HG03039 (cell line): ENCODE measurements around the gene TIMM17B.
A peak's percentile ranks its signal among the peaks of the same experiment; 100 is the strongest.

Source experiments
- ATAC-seq: cut with Tn5 transposase; IDR thresholded peaks from one replicate; pipeline ENCODE4 v1.9.1; 2021; ENCODE audit warnings: mild to moderate bottlenecking, moderate library complexity; ENCODE audit not compliant: unreplicated experiment

TIMM17B gene

DNA sequence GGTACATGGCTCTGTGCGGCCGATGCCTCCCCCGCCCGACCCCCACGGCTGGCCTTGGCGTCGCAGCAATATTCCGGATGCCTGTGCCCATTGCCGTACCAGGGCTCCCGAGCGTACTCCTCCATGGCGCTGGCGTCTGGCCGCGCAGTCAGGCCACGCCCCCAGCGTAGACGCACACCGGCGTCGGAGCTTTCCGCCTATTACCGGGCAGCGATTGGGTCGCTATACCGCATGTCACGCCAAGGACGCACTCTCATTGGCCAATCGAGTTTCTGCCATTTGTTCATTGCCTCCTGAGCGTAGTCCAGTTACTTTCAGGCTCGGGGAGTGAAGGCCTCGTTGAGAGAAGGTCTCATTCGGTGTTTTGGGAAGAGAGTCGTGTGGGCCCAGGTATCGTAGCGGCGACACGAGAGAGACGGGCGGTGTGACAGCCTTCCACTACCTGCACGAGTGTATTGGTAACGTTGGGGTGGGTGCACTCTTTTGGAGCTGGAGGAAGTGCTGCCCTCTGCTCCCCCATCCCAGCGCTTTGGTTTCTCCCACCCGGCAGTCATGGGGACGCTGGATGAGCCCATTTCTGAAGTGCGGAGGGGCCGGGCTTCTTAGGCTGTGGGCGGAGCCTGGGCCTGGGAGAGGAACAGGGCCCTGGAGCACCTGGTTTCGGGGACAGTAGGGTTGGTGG, at the start of gene TIMM17B, which contains the start of gene PQBP1:
Gene TIMM17B, minus strand, starts transcription at position 144 of the 682 bp plus-strand sequence. Its CDS starts 19 bp downstream, at position 125.
Gene PQBP1, plus strand, starts transcription at position 306 of the 682 bp plus-strand sequence. CDS start 580 bp downstream, outside the sequence.
- ATAC-seq: peak; percentile 88

DNA sequence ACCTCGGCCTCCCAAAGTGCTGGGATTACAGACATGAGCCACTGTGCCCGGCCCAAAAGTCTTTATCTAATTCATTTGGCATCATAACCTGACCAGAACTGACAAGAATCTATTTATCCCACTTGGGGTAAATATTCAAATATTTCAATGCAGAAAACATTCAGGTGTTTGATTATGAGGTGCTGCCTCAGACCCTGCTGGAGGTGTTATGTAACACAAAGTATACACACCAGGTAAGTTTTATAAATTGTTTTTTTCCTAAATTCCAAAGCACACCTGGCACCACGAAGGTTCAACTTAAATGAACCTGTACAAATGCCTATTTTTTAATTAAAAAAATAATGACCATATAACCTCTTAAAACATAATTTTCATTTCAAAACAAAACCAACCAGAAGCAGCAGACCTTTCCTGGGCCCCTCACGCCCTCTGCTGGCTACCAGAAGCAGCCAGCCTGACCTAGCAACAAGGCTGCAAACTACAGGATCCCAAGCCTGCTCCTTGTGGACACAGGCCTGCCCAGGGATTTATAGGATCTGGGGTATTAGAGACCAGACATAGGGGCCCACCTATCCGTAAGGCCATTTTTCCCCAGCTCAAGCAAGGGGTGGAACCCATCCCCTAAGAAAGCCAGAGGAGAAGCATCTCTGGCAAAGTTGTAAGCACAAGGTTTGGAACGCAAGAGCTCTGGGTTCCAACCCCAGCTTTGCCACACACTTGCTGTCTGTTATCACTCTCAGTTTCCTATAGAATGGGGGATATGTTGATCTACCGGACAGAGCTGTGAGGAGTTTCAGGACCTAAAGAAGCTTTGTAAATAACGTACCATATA, 48.2 kb upstream of the TIMM17B start:
- no peak for ATAC-seq

GRCh38 chrX:48942895-48943294, 45.3 kb upstream of the TIMM17B start:
- no peak for ATAC-seq

DNA sequence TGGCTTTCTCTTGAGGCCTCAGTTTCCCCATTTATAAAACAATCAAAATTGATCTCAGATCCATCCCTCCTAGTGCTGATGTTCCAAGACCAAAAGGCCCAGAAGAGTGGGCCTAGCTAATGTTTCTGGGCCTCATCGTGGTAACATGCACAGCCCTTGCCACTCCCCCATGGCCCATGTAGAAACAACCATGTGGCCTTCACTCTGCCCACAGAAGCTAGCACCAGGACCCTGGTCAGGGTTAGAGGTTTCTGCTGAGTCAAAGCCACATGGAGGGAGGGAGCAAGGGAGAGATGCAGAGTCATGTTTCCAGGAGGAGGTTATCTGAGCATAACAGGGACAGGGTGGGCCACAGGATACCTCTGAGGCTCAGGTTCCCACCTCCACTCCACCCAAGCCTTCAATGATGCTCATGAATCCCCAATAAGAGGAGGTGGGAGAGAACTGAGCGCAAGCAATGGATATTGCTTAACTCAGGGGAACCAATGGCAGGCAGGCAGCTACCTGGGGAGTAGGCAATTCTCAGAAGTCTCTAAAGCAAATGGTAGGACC, 42.9 kb upstream of the TIMM17B start:
- ATAC-seq: no peak

GRCh38 chrX:48939524-48940228, 42.1 kb upstream of the TIMM17B start:
- no peak for ATAC-seq

GRCh38 chrX:48938721-48939425, 41.3 kb upstream of the TIMM17B start:
- ATAC-seq: no peak

DNA sequence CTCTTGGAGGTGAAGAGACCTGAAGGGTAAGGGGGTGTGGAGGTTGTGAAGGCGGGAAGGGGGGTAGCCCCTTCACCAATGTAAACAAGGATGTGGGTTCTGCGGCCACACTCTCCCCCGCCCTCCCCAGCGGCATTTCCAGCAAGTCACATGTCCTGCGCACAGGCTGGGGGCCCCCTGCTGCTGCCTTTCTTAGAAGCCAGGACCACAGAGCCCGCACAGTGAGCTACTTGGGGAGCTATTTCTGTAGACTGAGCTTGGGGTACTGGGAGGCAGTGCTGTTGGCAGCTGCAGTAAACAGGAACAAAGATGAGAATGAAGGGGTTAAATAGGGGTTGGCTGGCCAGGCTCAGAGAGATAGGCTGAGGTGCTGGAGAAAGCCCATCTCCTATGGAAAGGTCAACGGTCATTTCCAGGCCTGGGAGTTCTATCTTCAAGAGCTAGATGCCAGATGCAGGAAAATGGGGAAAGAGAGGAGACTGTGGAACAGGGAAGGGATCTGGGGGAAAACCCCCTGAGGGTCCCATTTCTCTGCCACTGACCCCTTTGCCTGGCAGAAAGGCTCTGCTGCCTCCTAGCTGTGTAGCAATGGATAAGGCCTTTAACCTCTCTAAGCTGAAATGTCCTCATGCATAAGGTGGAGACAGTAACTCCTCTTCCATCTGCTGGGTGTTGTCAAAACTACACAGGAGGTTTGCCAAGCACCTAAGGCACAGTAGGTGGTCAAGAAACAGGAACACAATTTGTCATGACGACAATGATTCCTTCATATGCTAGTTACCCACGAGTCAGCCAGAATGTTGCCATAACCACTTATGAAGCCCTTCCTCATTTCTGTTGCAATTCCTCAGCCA, 39.7 kb upstream of the TIMM17B start:
- peak; percentile 56 for ATAC-seq

DNA sequence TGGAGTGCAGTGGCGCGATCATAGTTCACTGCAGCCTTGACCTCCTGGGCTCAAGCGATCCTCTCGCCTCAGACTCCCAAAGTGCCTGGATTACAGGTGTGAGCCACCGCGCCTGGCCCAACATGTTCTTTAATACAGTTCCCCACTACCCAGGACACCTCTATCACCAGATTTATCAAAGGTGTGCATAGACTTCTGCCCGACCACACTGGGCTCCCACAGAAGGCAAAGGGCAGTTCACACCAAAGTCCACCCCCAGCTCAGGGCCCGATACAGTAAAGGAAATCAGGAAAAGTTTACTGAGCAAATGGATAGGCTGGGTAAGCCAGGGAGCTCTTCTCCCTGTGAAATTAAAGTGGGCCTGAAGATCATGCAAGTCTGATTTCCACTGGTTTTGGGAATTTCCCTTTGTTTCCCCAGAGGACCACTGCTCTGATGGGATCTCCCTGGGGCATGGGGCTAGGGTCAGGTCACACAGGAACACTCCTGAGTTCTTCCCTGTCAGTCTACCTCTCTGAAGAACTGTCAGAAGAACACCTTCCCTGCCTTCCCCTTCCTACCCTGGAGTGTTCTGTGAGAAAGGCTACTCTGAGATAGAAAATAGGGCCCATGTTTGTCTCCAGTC, 39.0 kb upstream of the TIMM17B start:
- ATAC-seq: no peak

GRCh38 chrX:48935301-48935670, 37.7 kb upstream of the TIMM17B start:
- ATAC-seq: no peak

DNA sequence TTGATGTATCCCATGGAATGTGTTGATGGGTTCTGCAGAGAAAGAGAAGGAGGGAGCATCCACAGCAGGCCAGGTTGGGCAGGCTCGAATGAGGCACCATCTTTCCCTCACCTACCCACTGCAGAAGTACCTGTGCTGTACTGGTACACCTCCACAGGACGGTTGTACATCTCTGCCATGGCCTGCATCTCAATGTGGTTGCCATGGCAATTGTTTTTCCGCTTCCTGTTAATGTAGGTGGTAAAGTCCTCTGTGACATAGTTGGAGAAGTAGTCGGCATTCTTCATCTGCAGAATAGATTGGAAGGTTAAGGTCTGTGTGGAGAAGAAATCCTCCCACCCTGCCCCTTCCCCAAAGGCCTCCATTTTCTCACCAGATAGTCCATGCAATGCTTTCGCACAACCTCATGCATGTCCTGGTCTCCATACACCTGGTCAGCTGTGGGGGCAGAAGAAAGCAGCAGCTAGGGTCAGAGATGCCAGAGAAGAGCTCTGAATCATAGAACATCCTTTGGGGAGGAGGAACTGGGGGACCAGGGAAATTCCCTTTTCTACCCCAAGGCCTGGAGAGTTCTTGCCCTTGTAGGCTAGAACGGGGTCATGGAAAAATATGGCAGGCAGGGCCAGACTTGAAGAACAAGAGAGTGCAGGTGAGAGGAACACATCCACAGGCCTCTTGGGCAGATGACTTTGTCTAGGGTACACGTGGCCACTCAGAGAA, 37.2 kb upstream of the TIMM17B start:
- ATAC-seq: no peak

GRCh38 chrX:48933757-48934156, 36.2 kb upstream of the TIMM17B start:
- no peak for ATAC-seq

- no peak for ATAC-seq
Measured at GRCh38 chrX:48927736-48928382, 30.3 kb upstream of the TIMM17B start.

- no peak for ATAC-seq
Measured at GRCh38 chrX:48927123-48927522, 29.6 kb upstream of the TIMM17B start.

- ATAC-seq: no peak
Measured at GRCh38 chrX:48924270-48924669, 26.7 kb upstream of the TIMM17B start.

GRCh38 chrX:48923771-48924170, 26.2 kb upstream of the TIMM17B start:
- no peak for ATAC-seq

- ATAC-seq: no peak
Measured at GRCh38 chrX:48920718-48921104, 23.1 kb upstream of the TIMM17B start.

- ATAC-seq: no peak
Measured at GRCh38 chrX:48919947-48920717, 22.6 kb upstream of the TIMM17B start.
